Skin epidermis (tissue), 12 donors: Measurements from ENCODE around the gene TEKT5.
A peak's percentile ranks its signal among the peaks of the same experiment; 100 is the strongest.
"Not testable (repeated sequence)": the region's sequence is repeated elsewhere in the genome, so short reads cannot be mapped to it uniquely, and the experiment has no call there.

Source experiments
- H3K27ac ChIP-seq, 21 experiments: fragments of 200-600 bp; sonication (generic) in 11 of 21; one replicate each; pipeline ENCODE4 v1.5.0; 2020; ENCODE audit warnings: mild to moderate bottlenecking in 3 of 21, inconsistent platforms in 2 of 21, moderate library complexity in 2 of 21
- H3K4me3 ChIP-seq, 7 experiments: fragments of 200-600 bp; sonication (generic) in 2 of 7; one replicate each; pipeline ENCODE4 v1.5.0; 2020; ENCODE audit warnings: inconsistent platforms in 2 of 7, mild to moderate bottlenecking in 2 of 7, moderate library complexity in 1 of 7

Gene TEKT5

DNA sequence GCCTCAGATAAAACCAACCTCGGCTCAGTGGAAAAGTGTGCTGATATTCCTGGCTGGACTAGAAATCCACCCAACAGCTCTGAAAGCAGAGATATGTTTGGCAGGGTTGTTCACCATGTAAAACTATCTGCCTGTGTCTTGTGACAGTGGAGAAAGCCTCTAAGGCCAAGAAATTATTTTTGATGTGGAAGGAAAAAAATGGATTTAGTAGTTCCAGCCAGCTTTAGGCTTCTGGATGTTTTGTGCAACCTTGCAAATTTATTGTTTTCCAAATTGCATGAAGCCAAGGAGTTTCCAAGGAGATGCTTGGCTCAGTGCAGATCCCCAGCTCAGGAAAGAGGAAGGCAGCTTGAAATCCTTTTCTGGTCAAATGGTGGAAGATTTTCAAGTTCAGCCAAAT lies 31.6 kb downstream of the TEKT5 start:
- H3K27ac ChIP-seq: no peak overlapping the region
- H3K4me3 ChIP-seq: no peak overlapping the region

DNA sequence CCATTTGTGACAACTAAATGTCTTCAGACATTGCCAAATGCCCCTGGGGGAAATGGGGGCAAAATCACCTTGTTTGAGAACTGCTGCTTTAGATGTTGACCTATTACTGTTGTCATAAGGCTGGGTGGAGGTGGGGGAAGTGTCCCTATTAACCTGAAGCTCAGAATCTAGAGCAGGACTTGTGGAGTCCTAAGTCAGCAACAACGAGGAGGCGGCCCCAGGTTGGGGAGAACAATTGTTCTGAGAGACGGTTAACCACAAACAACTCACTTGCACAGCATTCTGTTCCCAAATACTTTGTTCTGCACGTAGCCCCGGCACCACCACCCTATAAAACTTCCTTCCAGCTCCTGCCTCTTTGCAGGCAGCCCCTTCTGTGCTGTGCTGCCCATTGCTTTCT lies 32.5 kb downstream of the TEKT5 start:
- no peak overlapping the region for H3K4me3 ChIP-seq
- H3K27ac ChIP-seq: no peak overlapping the region

DNA sequence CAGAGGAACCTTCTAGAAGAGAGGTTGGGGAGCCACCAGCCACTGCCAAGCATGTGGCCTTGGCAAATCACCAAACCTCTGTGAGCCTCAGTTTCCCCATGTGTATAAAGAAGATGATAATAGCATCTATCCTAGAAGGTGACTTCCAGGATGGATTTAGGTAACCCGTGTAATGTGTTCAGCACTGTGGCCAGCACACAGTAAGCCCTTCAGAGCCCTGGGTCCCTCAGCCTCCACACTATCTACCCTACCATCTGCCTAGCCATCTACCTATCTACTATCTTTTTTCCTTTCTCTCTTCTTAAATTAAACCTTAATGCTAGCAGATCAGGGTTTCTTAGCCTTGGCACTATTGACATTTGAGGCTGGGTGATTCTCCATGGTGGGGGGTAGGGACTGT lies 33.0 kb downstream of the TEKT5 start:
- Histone ChIP-seq H3K27ac (no peak overlapping the region), H3K4me3 (no peak overlapping the region)

DNA sequence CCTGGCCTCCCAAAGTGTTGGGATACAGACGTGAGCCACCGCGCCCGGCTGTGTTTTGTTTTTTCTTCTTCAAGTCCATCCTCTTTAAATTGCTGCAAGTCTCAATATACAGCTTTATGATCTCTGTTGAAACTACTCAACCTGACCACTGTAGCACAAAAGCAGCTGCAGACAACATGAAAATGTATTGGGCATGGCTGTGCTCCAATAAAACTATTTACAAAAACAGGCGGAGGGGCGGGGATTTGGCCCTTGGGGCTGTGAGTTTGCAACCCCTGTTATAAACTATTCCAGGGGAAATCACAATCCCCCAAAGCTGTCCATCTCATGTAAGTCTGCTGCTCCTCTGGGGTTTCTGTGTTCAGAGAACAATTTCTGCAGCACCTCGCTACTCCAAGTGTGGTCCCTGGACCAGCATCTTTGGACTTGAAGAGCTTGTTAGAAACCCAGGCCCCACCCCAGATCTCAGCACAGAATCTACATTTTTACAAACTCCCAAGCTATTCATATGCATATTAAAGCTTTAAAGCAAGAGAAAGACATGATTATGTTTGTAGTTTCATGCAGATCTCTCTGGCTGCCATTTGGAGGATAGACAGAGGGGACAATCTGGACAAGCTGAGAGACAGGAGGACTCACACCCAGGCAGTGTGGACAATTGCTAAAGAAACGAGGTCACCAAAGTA lies 33.6 kb downstream of the TEKT5 start:
- Histone ChIP-seq H3K4me3 (no peak overlapping the region), H3K27ac (no peak overlapping the region)

DNA sequence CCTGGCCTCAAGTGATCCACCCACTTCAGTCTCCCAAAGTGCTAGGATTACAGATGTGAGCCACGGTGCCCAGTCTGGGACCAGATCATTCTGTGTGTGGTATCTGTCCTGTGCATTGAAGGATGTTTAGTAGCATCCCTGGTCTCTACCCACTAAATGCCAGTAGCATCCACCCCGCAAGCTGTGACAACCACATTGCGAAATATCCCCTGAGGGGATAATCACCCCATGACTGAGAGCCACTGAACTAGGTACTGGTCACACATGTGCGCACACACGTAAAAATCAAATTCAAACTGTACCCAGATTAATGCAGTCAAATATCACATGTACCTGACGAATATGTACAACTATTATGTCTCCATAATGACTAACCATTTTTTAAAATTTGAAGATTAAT lies 35.8 kb downstream of the TEKT5 start:
- Histone ChIP-seq H3K27ac (no peak overlapping the region), H3K4me3 (no peak overlapping the region)

DNA sequence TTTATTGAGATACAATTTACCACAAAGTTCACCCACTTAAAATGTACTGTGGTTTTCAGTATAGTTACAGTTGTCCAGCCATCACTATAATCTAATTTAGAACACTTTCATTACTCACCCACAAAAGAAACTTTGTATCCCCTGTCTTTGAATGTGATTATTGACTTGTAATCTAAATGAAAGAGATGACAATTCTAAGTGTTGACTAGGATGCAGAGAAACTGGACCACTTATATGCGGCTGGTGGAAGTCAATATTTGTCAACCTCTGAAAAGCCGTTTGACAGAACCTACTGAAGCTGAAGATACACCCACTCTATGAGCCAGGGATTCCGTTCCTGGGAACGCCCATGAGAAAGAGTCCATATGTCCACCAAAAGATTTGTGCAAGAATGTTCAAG lies 36.8 kb downstream of the TEKT5 start:
- H3K4me3 ChIP-seq: no peak overlapping the region
- no peak overlapping the region for H3K27ac ChIP-seq

DNA sequence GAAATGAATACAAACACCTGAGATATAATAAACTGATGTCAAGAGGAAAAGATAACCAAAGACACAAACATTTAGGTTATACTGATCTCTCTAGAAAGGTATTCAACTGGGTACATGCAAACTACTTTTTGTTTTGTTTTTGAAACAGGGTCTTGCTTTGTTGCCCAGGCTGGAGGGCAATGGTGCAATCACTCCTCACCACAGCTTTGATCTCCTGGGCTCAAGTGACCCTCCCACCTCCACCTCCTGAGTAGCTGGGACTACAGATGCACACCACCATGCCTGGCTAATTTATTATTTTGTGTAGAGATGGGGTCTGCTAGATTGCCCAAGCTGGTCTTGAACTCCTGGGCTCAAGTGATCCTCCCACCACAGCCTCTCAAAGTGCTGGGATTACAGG lies 38.1 kb downstream of the TEKT5 start:
- no peak overlapping the region for H3K4me3 ChIP-seq
- H3K27ac ChIP-seq: no peak overlapping the region

DNA sequence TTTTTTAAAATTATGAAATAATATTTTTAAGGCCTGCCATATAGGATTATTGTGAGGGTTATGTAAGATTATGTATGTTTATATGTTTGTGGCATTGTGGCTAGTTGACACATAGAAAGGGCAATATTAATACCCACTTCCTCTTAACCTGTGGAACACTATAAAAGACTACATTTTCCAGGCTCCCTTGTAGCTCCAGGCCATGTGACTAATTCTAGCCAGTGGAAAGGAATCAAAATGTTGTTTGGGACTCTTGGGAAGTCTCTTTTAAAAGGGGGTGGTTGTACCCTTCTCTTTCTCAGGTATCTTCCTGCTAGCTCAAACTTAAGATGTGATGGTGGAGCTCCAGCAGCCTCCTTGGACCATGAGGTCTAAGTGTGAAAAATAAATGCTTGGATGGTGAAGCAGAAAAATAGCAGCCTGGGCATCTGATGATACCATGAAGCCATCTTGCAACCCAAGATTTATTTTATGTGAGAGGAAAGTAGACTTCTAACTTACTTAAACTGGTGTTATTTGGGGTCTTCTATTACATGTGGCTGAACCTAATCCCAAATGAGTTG lies 39.2 kb downstream of the TEKT5 start:
- Histone ChIP-seq H3K4me3 (no peak overlapping the region), H3K27ac (no peak overlapping the region)

DNA sequence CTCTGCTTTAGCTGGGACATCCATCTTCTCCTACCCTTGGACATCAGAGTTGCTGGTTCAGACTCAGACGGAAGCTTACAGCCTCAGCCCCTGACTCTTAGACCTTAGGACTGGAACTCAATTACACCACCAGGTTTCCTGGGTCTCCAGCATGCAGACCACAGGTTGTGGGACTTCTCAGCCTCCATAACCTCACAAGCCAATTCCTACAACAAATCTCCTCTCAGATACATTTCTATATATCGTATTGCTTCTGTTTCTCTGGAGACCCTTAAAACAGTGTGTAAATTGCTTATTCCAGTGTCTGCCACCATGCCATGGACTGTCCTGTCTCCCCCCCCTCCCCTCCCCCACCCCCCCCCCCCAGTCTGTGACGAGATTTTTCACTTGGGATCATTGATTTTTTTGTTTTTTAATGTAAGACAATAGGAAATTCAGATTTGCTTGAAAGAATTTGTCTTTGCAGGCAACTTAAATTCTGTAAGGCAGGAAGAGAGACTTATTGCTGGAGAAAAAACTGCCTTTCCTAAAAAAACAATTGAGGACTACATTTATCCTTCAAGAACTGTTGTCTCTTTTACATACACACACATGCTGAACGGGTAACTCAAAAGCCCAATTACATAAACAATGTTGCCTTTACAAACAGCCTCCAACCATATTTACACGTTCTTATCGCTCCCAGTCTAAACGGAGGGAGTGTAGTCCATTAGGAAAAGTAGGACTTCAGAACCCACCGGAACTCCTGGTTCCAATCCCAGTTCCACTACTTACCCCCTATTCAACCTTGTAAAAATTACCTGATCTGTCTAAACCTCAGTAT lies 39.9 kb downstream of the TEKT5 start:
- H3K4me3 ChIP-seq: no peak overlapping the region
- no peak overlapping the region for H3K27ac ChIP-seq

DNA sequence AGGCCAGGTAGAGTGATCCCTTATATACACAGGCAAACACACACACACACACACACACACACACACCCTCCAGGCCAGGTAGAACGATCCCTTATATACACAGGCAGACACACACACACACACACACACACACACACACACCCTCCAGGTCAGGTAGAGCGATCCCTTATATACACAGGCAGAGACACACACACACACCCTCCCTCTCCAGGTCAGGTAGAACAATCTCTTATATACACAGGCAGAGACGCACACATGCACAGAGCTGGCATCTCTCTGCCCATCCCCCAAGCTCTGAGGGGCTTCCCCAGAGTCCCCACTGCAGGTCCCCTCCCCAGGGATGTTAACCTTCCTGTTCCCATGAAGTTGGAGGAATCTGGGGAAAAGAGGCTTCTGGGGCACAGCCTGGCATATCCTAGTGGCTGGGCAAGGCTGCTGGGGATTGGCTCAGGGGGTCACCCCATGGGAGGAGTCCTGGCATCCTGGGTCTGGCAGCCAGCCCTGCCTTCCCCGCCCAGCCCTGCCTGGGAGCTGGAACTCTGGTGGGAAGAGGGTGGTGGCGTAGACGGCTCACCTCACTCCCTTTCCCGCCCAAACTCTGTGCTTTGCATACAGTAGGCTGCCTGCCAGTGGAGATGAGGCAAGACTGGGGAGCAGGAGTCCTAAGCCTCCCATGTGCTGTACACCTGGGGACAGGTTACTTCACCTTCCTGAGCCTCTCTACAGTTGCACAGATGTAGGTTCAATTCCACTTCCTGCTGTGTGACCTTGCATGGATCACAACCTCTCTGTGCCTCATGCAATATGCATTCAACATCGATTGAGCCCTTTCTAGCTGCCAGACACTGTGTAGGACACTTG lies 41.8 kb downstream of the TEKT5 start:
- H3K27ac ChIP-seq: peak overlapping the region in 10 of 21 experiments; percentile 42 to 75 (median 58)
- no peak overlapping the region for H3K4me3 ChIP-seq

DNA sequence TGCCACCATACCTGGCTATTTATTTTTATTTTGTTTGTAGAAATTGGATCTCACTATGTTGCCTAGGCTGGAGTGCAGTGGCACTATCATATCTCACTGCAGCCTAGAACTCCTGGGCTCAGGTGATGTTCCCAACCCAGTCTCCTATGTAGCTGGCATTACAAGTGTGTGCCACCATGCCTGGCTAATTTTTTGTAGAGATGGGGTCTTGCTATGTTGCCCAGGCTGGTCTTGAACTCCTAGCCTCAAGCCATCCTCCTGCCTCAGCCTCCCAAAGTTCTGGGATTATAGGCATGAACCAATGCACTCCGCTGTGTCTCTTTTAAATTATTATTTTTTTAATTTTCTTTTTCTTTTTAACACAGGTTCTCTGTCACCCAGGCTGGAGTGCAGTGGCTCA lies 45.6 kb downstream of the TEKT5 start:
- not testable (repeated sequence) for H3K4me3 ChIP-seq, H3K27ac ChIP-seq

DNA sequence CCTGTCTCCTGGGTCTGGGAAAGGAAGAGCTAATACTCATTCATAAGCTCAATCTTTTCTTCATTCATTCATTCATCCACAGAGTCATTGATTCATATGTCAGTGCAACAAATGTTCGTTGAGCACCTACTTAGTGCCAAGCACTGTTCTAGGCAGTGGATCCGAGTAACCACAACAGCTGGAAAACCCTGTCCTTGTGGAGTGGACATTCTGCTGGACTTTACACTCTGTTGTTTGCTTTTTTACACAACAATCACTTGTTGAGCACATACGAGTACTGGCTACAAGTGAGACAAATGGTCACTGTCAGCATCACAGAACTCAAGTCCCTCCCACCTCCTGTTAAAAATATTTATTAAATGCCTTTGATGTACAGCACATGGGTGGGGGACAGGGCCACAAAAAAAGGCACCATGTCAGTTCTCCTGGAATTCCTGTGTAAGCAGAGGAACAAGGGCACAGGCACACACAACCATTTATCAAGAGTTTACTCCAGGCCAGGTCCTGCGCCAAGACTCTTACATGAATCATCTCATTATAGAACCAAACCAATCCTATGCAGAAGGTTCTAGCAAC lies 46.9 kb downstream of the TEKT5 start:
- Histone ChIP-seq H3K4me3 (no peak overlapping the region), H3K27ac (no peak overlapping the region)

DNA sequence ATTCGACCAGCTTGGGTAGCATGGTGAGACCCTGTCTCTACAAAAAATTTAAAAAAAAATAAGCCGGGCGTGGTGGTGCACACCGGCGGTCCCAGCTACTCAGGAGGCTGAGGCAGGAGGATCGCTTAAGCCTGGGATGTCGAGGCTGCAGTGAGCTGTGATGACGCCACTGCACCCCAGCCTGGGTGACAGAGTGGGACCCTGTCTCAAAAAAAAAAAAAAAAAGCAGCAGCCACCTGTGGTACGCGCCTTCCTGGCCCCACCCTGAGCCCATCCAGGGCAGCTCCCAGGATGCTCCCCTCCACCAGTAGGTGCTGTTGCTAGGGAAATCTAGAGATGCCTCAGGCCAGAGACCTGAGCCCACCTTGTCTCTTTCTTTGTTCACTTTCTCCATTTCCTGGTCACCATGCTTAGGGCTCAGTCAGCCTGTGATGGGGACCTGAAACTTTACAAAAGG lies 47.4 kb downstream of the TEKT5 start:
- Histone ChIP-seq H3K4me3 (no peak overlapping the region), H3K27ac (no peak overlapping the region)

DNA sequence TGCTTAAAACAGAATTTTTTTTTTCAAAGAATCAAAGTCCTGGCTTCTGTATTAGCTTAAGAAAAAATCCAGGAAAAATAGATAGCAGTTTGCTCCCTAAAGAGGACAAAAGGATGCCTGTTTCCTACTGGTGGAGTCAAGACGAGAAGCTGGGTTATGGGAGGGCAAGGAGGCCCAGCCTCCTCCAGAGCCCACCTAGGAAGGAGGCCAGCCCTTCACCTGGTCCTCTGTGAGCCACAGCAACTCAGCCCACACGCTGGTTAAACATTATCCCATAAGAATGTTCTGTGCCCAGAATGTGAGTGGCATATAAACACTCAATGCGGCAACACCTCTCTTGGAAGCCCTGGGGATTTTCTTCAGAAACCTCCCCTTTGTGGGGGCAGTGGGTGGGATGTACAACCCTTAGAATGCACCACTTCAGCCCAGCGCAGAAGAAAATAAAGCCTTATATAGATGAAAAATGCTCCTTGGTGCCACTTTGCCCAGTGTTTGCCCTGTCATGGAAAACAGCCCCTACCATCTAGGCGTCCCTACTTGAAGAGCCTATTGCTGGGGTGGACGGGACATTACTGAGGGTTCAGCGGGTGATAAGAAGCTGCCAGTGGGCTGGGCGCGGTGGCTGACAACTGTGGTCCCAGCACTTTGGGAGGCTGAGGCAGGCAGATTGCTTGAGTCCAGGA lies 48.0 kb downstream of the TEKT5 start:
- H3K27ac ChIP-seq: no peak overlapping the region
- H3K4me3 ChIP-seq: no peak overlapping the region

DNA sequence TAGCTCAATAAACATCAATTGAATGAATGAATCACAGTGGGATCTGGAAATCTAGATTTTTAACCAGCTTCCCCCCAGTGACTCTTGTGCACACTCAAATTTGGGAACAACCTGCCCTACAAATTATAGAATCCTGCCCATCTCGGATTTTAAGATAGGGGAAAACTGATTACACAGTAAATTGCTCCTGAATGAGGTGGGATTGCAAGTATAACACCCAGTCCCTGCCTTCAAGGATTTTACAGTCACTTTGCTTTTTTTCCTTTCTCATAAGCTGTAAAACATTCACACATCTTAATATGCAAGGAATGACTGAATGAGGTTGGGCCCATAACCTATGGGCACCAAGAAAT lies 48.5 kb downstream of the TEKT5 start:
- Histone ChIP-seq H3K27ac (no peak overlapping the region), H3K4me3 (no peak overlapping the region)

DNA sequence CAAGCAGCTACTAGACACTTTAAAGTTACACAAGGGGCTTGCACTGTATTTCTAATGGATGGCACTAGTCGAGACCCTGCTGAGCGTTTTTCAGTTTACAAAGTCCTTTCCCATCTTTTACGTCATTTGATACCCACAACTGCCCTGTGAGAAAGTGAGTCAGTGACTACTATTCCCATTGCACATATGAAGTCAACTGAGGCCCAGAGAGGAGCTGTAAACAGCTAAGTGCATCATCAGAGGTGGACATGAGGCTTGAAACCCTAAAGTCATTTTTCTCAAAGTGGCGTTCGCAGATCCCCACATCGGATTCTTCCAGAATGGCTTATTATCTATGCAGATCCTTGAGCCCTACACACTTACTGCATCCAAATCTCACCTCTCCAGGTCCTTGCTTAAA lies 50.6 kb downstream of the TEKT5 start:
- no peak overlapping the region for H3K27ac ChIP-seq

DNA sequence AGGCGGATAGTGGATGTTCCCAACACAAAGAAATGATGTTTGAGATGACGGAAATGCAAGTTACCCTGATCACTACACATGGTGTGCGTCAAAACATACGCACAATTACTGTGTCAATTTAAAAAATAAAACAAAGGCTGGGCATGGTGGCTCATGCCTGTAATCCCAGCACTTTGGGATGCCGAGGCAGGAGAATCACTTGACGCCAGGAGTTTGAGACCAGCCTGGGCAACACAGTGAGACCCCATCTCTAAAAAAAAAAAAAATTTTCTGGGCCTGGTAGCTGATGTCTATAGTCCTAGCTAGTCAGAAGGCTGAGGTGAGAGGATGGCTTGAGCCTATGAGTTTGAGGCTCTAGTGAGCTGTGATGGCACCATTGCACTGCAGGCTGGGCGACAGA lies 51.8 kb downstream of the TEKT5 start:
- H3K27ac ChIP-seq: no peak overlapping the region
- no peak overlapping the region for H3K4me3 ChIP-seq

More for the DNA sequence above, 50.6 kb downstream of the TEKT5 start:
- H3K4me3 ChIP-seq: no peak overlapping the region

DNA sequence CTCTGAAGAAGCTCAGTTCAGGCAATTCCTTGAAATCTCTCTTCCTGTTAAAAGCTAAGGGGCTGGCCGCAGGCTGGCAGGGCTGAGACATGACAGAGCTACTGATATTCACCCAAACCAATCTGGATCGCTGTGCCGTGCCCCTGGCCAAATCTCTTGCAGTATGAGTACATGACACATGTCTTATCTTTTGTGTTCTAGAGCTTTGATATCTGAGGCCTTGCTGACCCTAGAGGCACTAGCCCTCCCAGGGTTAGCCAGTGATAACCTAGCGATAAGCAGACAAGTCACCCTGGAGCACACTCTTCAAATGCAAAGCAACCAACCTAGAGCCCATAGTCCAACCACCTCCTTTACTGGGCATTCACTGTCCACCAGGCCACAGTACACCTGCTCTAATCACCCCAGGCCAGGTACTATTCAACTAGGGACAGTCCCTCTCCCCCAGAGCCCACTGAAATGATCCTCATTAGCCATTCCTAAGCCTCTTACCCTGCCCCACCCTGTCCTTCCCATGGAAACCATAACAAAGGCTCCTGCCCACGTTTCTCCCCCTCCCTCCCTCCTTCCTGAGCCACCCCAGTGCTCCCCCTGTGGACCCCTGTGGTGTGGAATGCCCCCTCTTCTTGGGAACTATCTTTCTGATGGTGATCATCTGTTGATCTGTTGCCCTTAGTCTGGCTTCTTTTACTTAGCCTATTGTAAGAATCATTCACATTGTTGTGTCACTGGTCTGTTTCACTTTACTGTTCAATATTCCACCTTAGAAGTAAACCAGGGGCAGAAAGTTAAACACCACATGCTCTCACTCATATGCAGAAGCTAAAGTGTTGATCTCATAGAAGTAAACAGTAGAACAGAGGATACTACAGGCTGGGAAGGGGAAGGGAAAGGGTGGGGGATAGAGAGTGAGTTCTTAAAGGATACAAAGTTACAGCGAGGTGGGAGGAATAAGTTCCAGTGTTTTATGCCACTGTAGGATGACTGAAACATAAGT lies 52.5 kb downstream of the TEKT5 start:
- H3K27ac ChIP-seq: no peak overlapping the region

More for the DNA sequence above, 52.5 kb downstream of the TEKT5 start:
- H3K4me3 ChIP-seq: no peak overlapping the region
